ENCODE measurements around the gene HPS1. TPM values are rescaled to one million over a fixed set of nuclear protein-coding genes. Genes with fewer than 3 reads are reported as not detected.

Gene HPS1
- total and polyA plus RNA-seq, 2 donors (not counting 3 experiments of a cell fraction or from before 2014, with no cell fraction given): 60.7 to 67.5 TPM

- BruUV-seq (replicated peaks): no TSS peak
- CTCF ChIA-PET: interaction anchor here (1.2 to 1.9 kb wide), 2 partner anchors 38 to 817 kb away, joined by 4 to 8 read pairs; no protein-coding TSS in a partner anchor
Measured at GRCh38 chr10:98429320-98430072, 17.2 kb downstream of the HPS1 start.

GRCh38 chr10:98427011-98427515 is 19.7 kb downstream of the HPS1 start:
- no TSS peak for BruUV-seq (replicated peaks)
- ChIA-PET CTCF (interaction anchor here (1.4 to 4.0 kb wide), 3 partner anchors 41 to 850 kb away, joined by 3 to 45 read pairs (median 6); no protein-coding TSS in a partner anchor), POLR2A (no interaction called here)
- dilution Hi-C loops (cut with MboI; ENCODE audit: extremely low pct_ligation_motif_present, low sequenced_read_pairs) (no loop called here), intact Hi-C loops (cut with micrococcal nuclease) (no loop called here)
- H3K4me1 ChIP-seq (ENCODE audit: control insufficient read depth, extremely low read depth, insufficient read depth, low read length): no peaks in the 10 kb centered on the region
- no peaks in the 10 kb centered on the region for H3K27me3 ChIP-seq (ENCODE audit: control insufficient read depth in 2 of 2, insufficient read depth in 2 of 2, low read length in 2 of 2)
- no peak for DNase-seq (ENCODE audit: low read depth, low spot score)
- H2AFZ ChIP-seq (ENCODE audit: low read depth, low read length): no peak overlapping the region
- no peaks in the 10 kb centered on the region for H3K9me3 ChIP-seq (replicated peaks; ENCODE audit: control insufficient read depth, insufficient read depth, low read length)
- H3K79me2 ChIP-seq (ENCODE audit: control insufficient read depth, insufficient read depth, low read length): no peaks in the 10 kb centered on the region
- no peaks in the 10 kb centered on the region for H3K9me1 ChIP-seq (replicated peaks; ENCODE audit: control insufficient read depth, extremely low read depth, insufficient read depth, low read length)
- H3K36me3 ChIP-seq (ENCODE audit: control insufficient read depth in 2 of 2, extremely low read depth in 1 of 2, insufficient read depth in 2 of 2, low read length in 2 of 2): peaks cover 9 to 35% of the 10 kb centered on the region in 2 experiments
- TF ChIP-seq MAX (IDR thresholded peaks at IDR 0.05; ENCODE audit: insufficient read depth, insufficient read length) (no peak), EZH2 (IDR thresholded peaks at IDR 0.05; ENCODE audit: borderline replicate concordance, low read depth, low read length, severe bottlenecking) (no peak)
- no peak overlapping the region for H3K27ac ChIP-seq (ENCODE audit: insufficient read depth, low read depth, low read length)
- no peak overlapping the region for H3K4me2 ChIP-seq (ENCODE audit: insufficient read depth, low read length)
- H3K4me3 ChIP-seq (replicated peaks in 1 of 3; ENCODE audit: insufficient read depth in 1 of 3, low read depth in 1 of 3, low read length in 3 of 3): no peak overlapping the region
- no peaks in the 10 kb centered on the region for H4K20me1 ChIP-seq (replicated peaks; ENCODE audit: control insufficient read depth, extremely low read depth, insufficient read depth, low read length)
- H3K9ac ChIP-seq (replicated peaks; ENCODE audit: extremely low read depth, insufficient read depth, low read length): no peak overlapping the region
- FAIRE-seq: no peak

More at GRCh38 chr10:98429320-98430072, 17.2 kb downstream of the HPS1 start:
- H3K9ac ChIP-seq (replicated peaks; ENCODE audit: extremely low read depth, insufficient read depth, low read length): no peak overlapping the region
- no peak overlapping the region for H2AFZ ChIP-seq (ENCODE audit: low read depth, low read length)
- peaks cover 5% of the 10 kb centered on the region for H3K4me1 ChIP-seq (ENCODE audit: control insufficient read depth, extremely low read depth, insufficient read depth, low read length)
- H3K9me1 ChIP-seq (replicated peaks; ENCODE audit: control insufficient read depth, extremely low read depth, insufficient read depth, low read length): no peaks in the 10 kb centered on the region
- H3K79me2 ChIP-seq (ENCODE audit: control insufficient read depth, insufficient read depth, low read length): no peaks in the 10 kb centered on the region
- no peak overlapping the region for H3K27ac ChIP-seq (ENCODE audit: insufficient read depth, low read depth, low read length)
- H3K4me2 ChIP-seq (ENCODE audit: insufficient read depth, low read length): no peak overlapping the region
- POLR2A ChIA-PET: no interaction called here
- dilution Hi-C loops (cut with MboI; ENCODE audit: extremely low pct_ligation_motif_present, low sequenced_read_pairs): no loop called here
- H4K20me1 ChIP-seq (replicated peaks; ENCODE audit: control insufficient read depth, extremely low read depth, insufficient read depth, low read length): no peaks in the 10 kb centered on the region
- DNase-seq (ENCODE audit: low read depth, low spot score) (no peak), FAIRE-seq (no peak)
- H3K4me3 ChIP-seq (replicated peaks in 1 of 3; ENCODE audit: insufficient read depth in 1 of 3, low read depth in 1 of 3, low read length in 3 of 3): no peak overlapping the region
- intact Hi-C loops (cut with micrococcal nuclease): no loop called here
- H3K27me3 ChIP-seq (ENCODE audit: control insufficient read depth in 2 of 2, insufficient read depth in 2 of 2, low read length in 2 of 2): no peaks in the 10 kb centered on the region
- H3K9me3 ChIP-seq (replicated peaks; ENCODE audit: control insufficient read depth, insufficient read depth, low read length): no peaks in the 10 kb centered on the region
- no peak for TF ChIP-seq MYC (IDR thresholded peaks at IDR 0.05; ENCODE audit: low read depth, low read length)
- peaks cover 11 to 34% of the 10 kb centered on the region in 2 experiments for H3K36me3 ChIP-seq (ENCODE audit: control insufficient read depth in 2 of 2, extremely low read depth in 1 of 2, insufficient read depth in 2 of 2, low read length in 2 of 2)

All from endothelial cell of umbilical vein (primary cell).